ENCODE measurements around the gene FBXO33.

FBXO33 gene

DNA sequence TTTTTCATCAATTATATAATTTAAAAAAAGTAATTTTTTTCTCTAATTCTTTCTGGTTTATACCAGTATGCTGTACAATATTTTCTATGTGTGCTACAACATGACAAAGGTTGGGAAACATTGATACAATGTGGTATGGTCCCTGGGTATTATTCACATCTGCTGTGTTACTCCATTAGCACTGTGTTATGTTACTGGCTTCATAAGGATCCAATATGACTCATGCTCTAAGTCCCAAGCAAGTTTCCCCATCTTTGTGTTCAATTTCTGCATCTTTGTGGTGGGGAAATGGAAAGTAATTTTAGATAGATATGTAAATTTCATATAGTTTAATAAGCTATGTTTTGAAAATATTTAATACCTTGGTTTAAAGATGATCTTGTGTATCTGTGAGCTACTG, 35.8 kb downstream of the FBXO33 start:
- TF ChIP-seq, protein P1, sequence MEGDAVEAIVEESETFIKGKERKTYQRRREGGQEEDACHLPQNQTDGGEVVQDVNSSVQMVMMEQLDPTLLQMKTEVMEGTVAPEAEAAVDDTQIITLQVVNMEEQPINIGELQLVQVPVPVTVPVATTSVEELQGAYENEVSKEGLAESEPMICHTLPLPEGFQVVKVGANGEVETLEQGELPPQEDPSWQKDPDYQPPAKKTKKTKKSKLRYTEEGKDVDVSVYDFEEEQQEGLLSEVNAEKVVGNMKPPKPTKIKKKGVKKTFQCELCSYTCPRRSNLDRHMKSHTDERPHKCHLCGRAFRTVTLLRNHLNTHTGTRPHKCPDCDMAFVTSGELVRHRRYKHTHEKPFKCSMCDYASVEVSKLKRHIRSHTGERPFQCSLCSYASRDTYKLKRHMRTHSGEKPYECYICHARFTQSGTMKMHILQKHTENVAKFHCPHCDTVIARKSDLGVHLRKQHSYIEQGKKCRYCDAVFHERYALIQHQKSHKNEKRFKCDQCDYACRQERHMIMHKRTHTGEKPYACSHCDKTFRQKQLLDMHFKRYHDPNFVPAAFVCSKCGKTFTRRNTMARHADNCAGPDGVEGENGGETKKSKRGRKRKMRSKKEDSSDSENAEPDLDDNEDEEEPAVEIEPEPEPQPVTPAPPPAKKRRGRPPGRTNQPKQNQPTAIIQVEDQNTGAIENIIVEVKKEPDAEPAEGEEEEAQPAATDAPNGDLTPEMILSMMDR (IDR thresholded peaks at IDR 0.05; ENCODE audit: low read depth, low read length) = no peak
- DNase-seq (ENCODE audit: low read depth in 2 of 2) = peak; percentile 17 to 66

DNA sequence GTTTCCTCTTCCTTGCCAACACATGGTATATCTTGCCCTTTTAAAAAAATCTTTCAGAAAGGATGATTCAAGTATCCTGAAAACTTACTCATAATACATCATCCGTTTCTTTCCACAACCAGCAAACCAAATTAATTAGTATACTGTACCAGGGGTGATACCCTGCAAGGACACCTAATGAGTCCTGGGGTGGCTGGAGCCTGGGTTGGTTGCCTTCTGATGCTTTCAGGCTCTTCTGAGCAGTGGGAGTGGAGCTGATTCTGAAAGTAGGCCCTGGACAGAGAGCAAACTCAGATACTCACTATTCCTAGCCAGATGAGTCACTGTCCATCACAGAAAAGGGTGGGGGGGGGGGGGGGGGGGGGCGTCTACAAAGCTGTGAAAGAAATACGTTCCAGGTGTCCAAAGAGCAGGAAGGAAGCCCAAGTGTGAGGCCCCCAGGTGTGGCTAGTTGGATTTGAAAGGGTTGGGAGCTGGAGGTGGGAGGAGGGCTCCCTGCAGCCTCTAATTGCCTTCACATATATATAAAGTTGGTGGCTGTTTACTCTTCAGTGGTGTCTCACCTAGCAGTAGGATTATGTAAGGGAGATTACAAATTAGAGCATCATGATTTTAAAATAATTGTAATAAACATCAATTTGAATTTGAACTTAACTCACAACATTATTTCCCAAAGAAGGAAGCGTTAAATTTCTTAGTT, 36.5 kb downstream of the FBXO33 start:
- TF ChIP-seq, protein P1 (IDR thresholded peaks at IDR 0.05; ENCODE audit: low read depth, low read length) = no peak
- H3K4me3 ChIP-seq (replicated peaks in 1 of 2; ENCODE audit: low read depth in 2 of 2, low read length in 2 of 2) = no peak overlapping the region
- DNase-seq (ENCODE audit: low read depth in 2 of 2) = peak in 1 of 2 donors; percentile 39

More for the DNA sequence above, 35.8 kb downstream of the FBXO33 start:
- H3K4me3 ChIP-seq (replicated peaks in 1 of 2; ENCODE audit: low read depth in 2 of 2, low read length in 2 of 2) = no peak overlapping the region

DNA sequence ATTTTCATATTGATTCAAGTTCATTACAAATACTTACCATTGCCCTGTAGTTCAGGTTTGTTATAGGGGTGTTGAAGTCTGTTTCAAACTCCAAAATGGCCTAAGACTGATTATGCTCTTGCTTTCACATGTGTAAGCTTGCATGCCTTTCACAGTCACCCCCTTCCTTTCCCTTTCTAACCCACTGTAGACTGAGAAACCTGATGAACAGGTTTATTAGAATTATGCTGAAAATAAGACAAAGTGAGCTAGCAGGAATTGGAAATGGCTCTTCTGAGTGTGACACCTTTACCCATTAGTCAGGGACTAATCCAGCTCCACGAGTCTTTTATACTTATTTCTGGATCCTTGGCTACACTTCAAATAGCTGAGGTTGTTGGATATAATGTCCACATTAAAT, 38.9 kb downstream of the FBXO33 start:
- no peak for DNase-seq (ENCODE audit: low read depth in 2 of 2)
- TF ChIP-seq, protein P1 (IDR thresholded peaks at IDR 0.05; ENCODE audit: low read depth, low read length) = no peak
- no peak overlapping the region for H3K4me3 ChIP-seq (replicated peaks in 1 of 2; ENCODE audit: low read depth in 2 of 2, low read length in 2 of 2)

DNA sequence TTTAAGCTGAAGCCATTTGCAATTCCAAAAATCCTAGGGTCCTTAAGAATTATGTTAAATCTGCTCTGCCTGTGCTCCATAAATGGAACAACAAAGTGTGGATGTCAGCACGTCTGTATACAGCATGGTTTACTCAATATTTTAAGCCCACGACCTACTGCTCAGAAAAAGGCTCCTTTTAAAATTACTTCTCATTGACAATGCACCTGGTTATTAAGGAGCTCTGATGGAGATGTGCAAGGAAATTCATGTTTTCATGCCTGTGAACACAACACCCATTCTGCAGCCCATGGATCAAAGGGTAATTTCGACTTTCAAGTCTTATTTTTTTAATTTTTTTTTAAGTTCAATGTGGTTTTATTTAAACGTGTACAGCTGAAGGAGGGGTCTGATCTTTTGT, 48.1 kb downstream of the FBXO33 start:
- no peak overlapping the region for H3K4me3 ChIP-seq (replicated peaks in 1 of 2; ENCODE audit: low read depth in 2 of 2, low read length in 2 of 2)
- no peak for DNase-seq (ENCODE audit: low read depth in 2 of 2)
- TF ChIP-seq, protein P1 (IDR thresholded peaks at IDR 0.05; ENCODE audit: low read depth, low read length) = no peak

DNA sequence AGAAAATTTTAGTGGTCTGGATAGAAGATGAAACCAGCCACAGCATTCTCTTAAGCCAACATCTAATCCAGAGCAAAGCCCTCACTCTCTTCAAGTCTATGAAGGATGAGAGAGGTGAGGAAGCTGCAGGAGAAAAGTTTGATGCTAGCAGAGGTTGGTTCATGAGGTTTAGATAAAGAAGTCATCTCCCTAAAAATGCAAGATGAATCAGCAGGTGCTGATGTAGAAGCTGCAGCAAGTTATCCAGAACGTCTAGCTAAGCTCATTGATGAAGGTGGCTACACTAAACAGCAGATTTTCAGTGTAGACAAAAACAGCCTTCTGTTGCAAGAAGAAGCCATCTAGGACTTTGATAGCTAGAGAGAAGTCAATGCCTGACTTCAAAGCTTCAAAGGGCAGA, 48.5 kb downstream of the FBXO33 start:
- TF ChIP-seq, protein P1 (IDR thresholded peaks at IDR 0.05; ENCODE audit: low read depth, low read length) = no peak
- no peak overlapping the region for H3K4me3 ChIP-seq (replicated peaks in 1 of 2; ENCODE audit: low read depth in 2 of 2, low read length in 2 of 2)
- DNase-seq (ENCODE audit: low read depth in 2 of 2) = no peak

DNA sequence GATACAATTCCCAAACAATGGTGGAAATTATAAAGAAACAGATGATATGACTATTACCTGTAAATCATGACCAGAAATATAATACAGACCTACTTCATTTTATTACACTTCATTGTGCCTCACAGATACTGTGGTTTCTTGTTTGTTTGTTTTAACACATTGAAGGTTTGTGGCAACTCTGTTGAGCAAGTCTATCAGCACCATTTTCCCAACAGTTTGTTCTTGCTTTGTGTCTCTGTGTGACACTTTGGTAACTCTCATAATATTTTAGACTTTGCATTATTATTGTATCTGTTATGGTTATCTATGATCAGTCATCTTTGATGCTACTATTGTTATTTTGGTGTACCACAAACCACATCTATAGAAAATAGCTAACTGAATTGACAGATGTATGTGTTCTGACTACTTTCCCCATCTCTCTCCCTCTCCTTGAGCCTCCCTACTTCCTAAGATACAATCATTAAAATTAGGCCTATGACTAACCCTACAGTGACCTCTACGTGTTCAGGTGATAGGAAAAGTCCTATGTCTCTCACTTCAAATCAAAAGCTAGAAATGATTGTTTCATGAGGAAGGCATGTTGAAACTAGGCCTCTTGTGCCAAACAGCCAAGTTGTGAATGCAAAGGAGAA, 49.1 kb downstream of the FBXO33 start:
- TF ChIP-seq, protein P1 (IDR thresholded peaks at IDR 0.05; ENCODE audit: low read depth, low read length) = no peak
- H3K4me3 ChIP-seq (replicated peaks in 1 of 2; ENCODE audit: low read depth in 2 of 2, low read length in 2 of 2) = no peak overlapping the region
- DNase-seq (ENCODE audit: low read depth in 2 of 2) = no peak

Data from cardiac fibroblast (primary cell).